OCI-LY3 (cell line): ENCODE measurements around the gene PNPLA3.

Experiments
- CTCF ChIP-seq: fragments of 200-600, 300-600 bp; sonication (generic); IDR thresholded peaks from 2 replicates; pipeline ENCODE4 v1.5.1; 2014; ENCODE audit warnings: antibody characterized with exemption, low read length, low read depth
- EZH2phosphoT487 ChIP-seq: fragments of 200-600 bp; shearing (Covaris generic); IDR thresholded peaks from 2 replicates; pipeline ENCODE4 v1.6.1; 2018; ENCODE audit warnings: antibody characterized with exemption, mixed run types, low read depth

- TF ChIP-seq CTCF (no peak), EZH2phosphoT487 (no peak)
Observed at GRCh38 chr22:43886231-43886630, 37.4 kb upstream of the PNPLA3 start.
